CD1c-positive myeloid dendritic cell (primary cell): ENCODE results near the gene SCN1B.
A peak's percentile ranks its signal among the peaks of the same experiment; 100 is the strongest.

Experiments used
- DNase-seq: peaks from one replicate; pipeline ENCODE4 v3.0.0-alpha.2; 2016; ENCODE audit errors: extremely low spot score

Gene SCN1B

GRCh38 chr19:35053667-35054293 lies 23.5 kb downstream of the SCN1B start:
- DNase-seq = no peak

GRCh38 chr19:35054626-35055025 lies 24.4 kb downstream of the SCN1B start:
- DNase-seq = no peak

GRCh38 chr19:35055715-35056179 lies 25.5 kb downstream of the SCN1B start:
- DNase-seq = no peak

GRCh38 chr19:35056513-35057063 lies 26.3 kb downstream of the SCN1B start:
- no peak for DNase-seq

- no peak for DNase-seq
These were observed 28.1 kb downstream of the SCN1B start for GRCh38 chr19:35058370-35058769.

GRCh38 chr19:35059006-35059798 lies 28.9 kb downstream of the SCN1B start:
- DNase-seq = no peak

GRCh38 chr19:35059799-35060091 lies 29.5 kb downstream of the SCN1B start:
- no peak for DNase-seq

GRCh38 chr19:35060160-35060855 lies 30.0 kb downstream of the SCN1B start:
- no peak for DNase-seq

- no peak for DNase-seq
These were observed 31.5 kb downstream of the SCN1B start for GRCh38 chr19:35061583-35062373.

- DNase-seq = no peak
These were observed 32.7 kb downstream of the SCN1B start for GRCh38 chr19:35062942-35063341.

- peak; percentile 6 for DNase-seq
These were observed 33.9 kb downstream of the SCN1B start for GRCh38 chr19:35063940-35064818.

GRCh38 chr19:35065574-35065973 lies 35.3 kb downstream of the SCN1B start:
- DNase-seq = no peak

- DNase-seq = no peak
These were observed 35.9 kb downstream of the SCN1B start for GRCh38 chr19:35066121-35066520.

- DNase-seq = peak; percentile 90
These were observed 36.7 kb downstream of the SCN1B start for GRCh38 chr19:35066691-35067563.

- no peak for DNase-seq
These were observed 38.8 kb downstream of the SCN1B start for GRCh38 chr19:35068941-35069634.

GRCh38 chr19:35069696-35070095 lies 39.4 kb downstream of the SCN1B start:
- no peak for DNase-seq

GRCh38 chr19:35070471-35070870 lies 40.2 kb downstream of the SCN1B start:
- DNase-seq = no peak

GRCh38 chr19:35073516-35073915 lies 43.2 kb downstream of the SCN1B start:
- no peak for DNase-seq

- DNase-seq = no peak
These were observed 43.7 kb downstream of the SCN1B start for GRCh38 chr19:35073941-35074340.
